ENCODE data around the gene HIVEP3. TPM values are rescaled to one million over a fixed set of nuclear protein-coding genes. Genes with fewer than 3 reads are reported as not detected.

The HIVEP3 gene
- total RNA-seq, 2 experiments from 2014 or later, result 13.2 to 13.4 TPM

- CTCF ChIA-PET, result interaction anchor here (0.9 to 1.8 kb wide), 6 partner anchors 8 to 97 kb away, joined by 3 to 6 read pairs (median 3); no protein-coding TSS in a partner anchor
- Mint-ChIP-seq H3K27ac (peak overlapping the region; percentile 77), H3K27me3 (ENCODE audit: low read depth) (no peaks in the 10 kb centered on the region), H3K36me3 (ENCODE audit: low read depth) (peaks cover 45% of the 10 kb centered on the region), H3K9me3 (no peaks in the 10 kb centered on the region), H3K4me1 (ENCODE audit: low read depth) (peaks cover 78% of the 10 kb centered on the region), H3K4me3 (peak overlapping the region; percentile 94)
- intact Hi-C loops (cut with micrococcal nuclease), result loop anchor here (1.0 kb wide), 1 partner anchor 83 kb away; no protein-coding TSS in a partner anchor
- DNase-seq, result peak; percentile 17
Observed at GRCh38 chr1:41657679-41658295, 260.9 kb downstream of the HIVEP3 start.

GRCh38 chr1:41656825-41657500 is 261.8 kb downstream of the HIVEP3 start:
- H3K27ac Mint-ChIP-seq, result peak overlapping the region; percentile 77
- intact Hi-C loops (cut with micrococcal nuclease), result no loop called here
- peak overlapping the region; percentile 10 for H3K4me3 Mint-ChIP-seq
- peaks cover 45% of the 10 kb centered on the region for H3K36me3 Mint-ChIP-seq (ENCODE audit: low read depth)
- H3K27me3 Mint-ChIP-seq (ENCODE audit: low read depth), result no peaks in the 10 kb centered on the region
- DNase-seq, result peak; percentile 6
- CTCF ChIA-PET, result interaction anchor here (0.9 to 1.5 kb wide), 6 partner anchors 9 to 83 kb away, joined by 3 to 4 read pairs (median 3); no protein-coding TSS in a partner anchor
- H3K4me1 Mint-ChIP-seq (ENCODE audit: low read depth), result peaks cover 86% of the 10 kb centered on the region
- no peaks in the 10 kb centered on the region for H3K9me3 Mint-ChIP-seq

- H3K36me3 Mint-ChIP-seq (ENCODE audit: low read depth), result peaks cover 42% of the 10 kb centered on the region
- DNase-seq, result peak; percentile 35
- H3K9me3 Mint-ChIP-seq, result no peaks in the 10 kb centered on the region
- CTCF ChIA-PET, result interaction anchor here (1.1 to 1.5 kb wide), 3 partner anchors 16 to 81 kb away, joined by 3 to 4 read pairs (median 4); no protein-coding TSS in a partner anchor
- no peak overlapping the region for H3K4me3 Mint-ChIP-seq
- H3K27ac Mint-ChIP-seq, result peak overlapping the region; percentile 77
- no peaks in the 10 kb centered on the region for H3K27me3 Mint-ChIP-seq (ENCODE audit: low read depth)
- intact Hi-C loops (cut with micrococcal nuclease), result no loop called here
- H3K4me1 Mint-ChIP-seq (ENCODE audit: low read depth), result peaks cover 88% of the 10 kb centered on the region
Observed at GRCh38 chr1:41656068-41656467, 262.7 kb downstream of the HIVEP3 start.

- CTCF ChIA-PET, result no interaction called here
- Mint-ChIP-seq H3K27ac (peak overlapping the region; percentile 77), H3K9me3 (no peaks in the 10 kb centered on the region), H3K4me1 (ENCODE audit: low read depth) (peaks cover 89% of the 10 kb centered on the region), H3K27me3 (ENCODE audit: low read depth) (no peaks in the 10 kb centered on the region), H3K36me3 (ENCODE audit: low read depth) (peaks cover 40% of the 10 kb centered on the region), H3K4me3 (no peak overlapping the region)
- DNase-seq, result no peak
- intact Hi-C loops (cut with micrococcal nuclease), result no loop called here
Observed at GRCh38 chr1:41655632-41656031, 263.1 kb downstream of the HIVEP3 start.

- DNase-seq, result peak; percentile 25
- intact Hi-C loops (cut with micrococcal nuclease), result no loop called here
- CTCF ChIA-PET, result interaction anchor here (0.9 to 1.7 kb wide), 4 partner anchors 11 to 520 kb away, joined by 3 to 5 read pairs (median 4); no protein-coding TSS in a partner anchor
- Mint-ChIP-seq H3K9me3 (no peaks in the 10 kb centered on the region), H3K4me3 (no peak overlapping the region), H3K27ac (peak overlapping the region; percentile 25), H3K27me3 (ENCODE audit: low read depth) (no peaks in the 10 kb centered on the region), H3K36me3 (ENCODE audit: low read depth) (peaks cover 35% of the 10 kb centered on the region), H3K4me1 (ENCODE audit: low read depth) (peaks cover 84% of the 10 kb centered on the region)
Observed at GRCh38 chr1:41653574-41653973, 265.1 kb downstream of the HIVEP3 start.

GRCh38 chr1:41652384-41653265 is 266.1 kb downstream of the HIVEP3 start:
- Mint-ChIP-seq H3K27me3 (ENCODE audit: low read depth) (no peaks in the 10 kb centered on the region), H3K36me3 (ENCODE audit: low read depth) (peaks cover 32% of the 10 kb centered on the region), H3K4me3 (no peak overlapping the region), H3K9me3 (no peaks in the 10 kb centered on the region), H3K27ac (peak overlapping the region; percentile 26), H3K4me1 (ENCODE audit: low read depth) (peaks cover 78% of the 10 kb centered on the region)
- intact Hi-C loops (cut with micrococcal nuclease), result no loop called here
- CTCF ChIA-PET, result interaction anchor here (0.9 to 1.5 kb wide), 3 partner anchors 10 to 521 kb away, joined by 3 to 5 read pairs (median 4); no protein-coding TSS in a partner anchor
- DNase-seq, result peak; percentile 6

GRCh38 chr1:41650028-41650880 is 268.5 kb downstream of the HIVEP3 start:
- CTCF ChIA-PET, result interaction anchor here (0.7 to 1.0 kb wide), 2 partner anchors 8 to 48 kb away, joined by 3 to 6 read pairs; no protein-coding TSS in a partner anchor

GRCh38 chr1:41649396-41650027 is 269.2 kb downstream of the HIVEP3 start:
- Mint-ChIP-seq H3K4me1 (ENCODE audit: low read depth) (peaks cover 66% of the 10 kb centered on the region), H3K27ac (peak overlapping the region; percentile 77), H3K27me3 (ENCODE audit: low read depth) (no peaks in the 10 kb centered on the region), H3K4me3 (no peak overlapping the region), H3K36me3 (ENCODE audit: low read depth) (peaks cover 29% of the 10 kb centered on the region), H3K9me3 (no peaks in the 10 kb centered on the region)
- CTCF ChIA-PET, result interaction anchor here (1.0 kb wide), 1 partner anchor 9 kb away, joined by 6 read pairs; no protein-coding TSS in a partner anchor
- DNase-seq, result no peak
- intact Hi-C loops (cut with micrococcal nuclease), result loop anchor here (1.0 kb wide), 1 partner anchor 10 kb away; no protein-coding TSS in a partner anchor

More at GRCh38 chr1:41650028-41650880, 268.5 kb downstream of the HIVEP3 start:
- Mint-ChIP-seq H3K27ac (peak overlapping the region; percentile 77), H3K27me3 (ENCODE audit: low read depth) (no peaks in the 10 kb centered on the region), H3K9me3 (no peaks in the 10 kb centered on the region), H3K4me3 (no peak overlapping the region), H3K36me3 (ENCODE audit: low read depth) (peaks cover 28% of the 10 kb centered on the region), H3K4me1 (ENCODE audit: low read depth) (peaks cover 69% of the 10 kb centered on the region)
- intact Hi-C loops (cut with micrococcal nuclease), result loop anchor here (1.0 kb wide), 1 partner anchor 11 kb away; no protein-coding TSS in a partner anchor
- DNase-seq, result peak; percentile 79

- Mint-ChIP-seq H3K36me3 (ENCODE audit: low read depth) (peaks cover 29% of the 10 kb centered on the region), H3K4me1 (ENCODE audit: low read depth) (peaks cover 60% of the 10 kb centered on the region), H3K9me3 (no peaks in the 10 kb centered on the region), H3K27me3 (ENCODE audit: low read depth) (no peaks in the 10 kb centered on the region), H3K4me3 (no peak overlapping the region), H3K27ac (peak overlapping the region; percentile 46)
- intact Hi-C loops (cut with micrococcal nuclease), result no loop called here
- DNase-seq, result no peak
- CTCF ChIA-PET, result interaction anchor here (1.0 kb wide), 1 partner anchor 10 kb away, joined by 6 read pairs; no protein-coding TSS in a partner anchor
Observed at GRCh38 chr1:41648844-41649243, 269.9 kb downstream of the HIVEP3 start.

GRCh38 chr1:41648230-41648629 is 270.5 kb downstream of the HIVEP3 start:
- Mint-ChIP-seq H3K4me1 (ENCODE audit: low read depth) (peaks cover 54% of the 10 kb centered on the region), H3K27me3 (ENCODE audit: low read depth) (no peaks in the 10 kb centered on the region), H3K36me3 (ENCODE audit: low read depth) (peaks cover 29% of the 10 kb centered on the region), H3K27ac (no peak overlapping the region), H3K4me3 (no peak overlapping the region), H3K9me3 (no peaks in the 10 kb centered on the region)
- intact Hi-C loops (cut with micrococcal nuclease), result no loop called here
- CTCF ChIA-PET, result no interaction called here
- DNase-seq, result no peak

All from activated naive CD4-positive, alpha-beta T cell treated with anti-CD3 and anti-CD28 coated beads for 36 hours (primary cell).